ENCODE results near the gene FCHSD2. TPM values are rescaled to one million over a fixed set of nuclear protein-coding genes. Genes with fewer than 3 reads are reported as not detected.
A peak's percentile ranks its signal among the peaks of the same experiment; 100 is the strongest.

FCHSD2 gene
- total and polyA plus RNA-seq, 2 of the 13 experiments (the other 11 are each of a cell fraction or from before 2014, with no cell fraction given): 20.5 to 24.8 TPM

GRCh38 chr11:72901374-72901773 lies 240.7 kb downstream of the FCHSD2 start (continued):
- TF ChIP-seq, protein P1, sequence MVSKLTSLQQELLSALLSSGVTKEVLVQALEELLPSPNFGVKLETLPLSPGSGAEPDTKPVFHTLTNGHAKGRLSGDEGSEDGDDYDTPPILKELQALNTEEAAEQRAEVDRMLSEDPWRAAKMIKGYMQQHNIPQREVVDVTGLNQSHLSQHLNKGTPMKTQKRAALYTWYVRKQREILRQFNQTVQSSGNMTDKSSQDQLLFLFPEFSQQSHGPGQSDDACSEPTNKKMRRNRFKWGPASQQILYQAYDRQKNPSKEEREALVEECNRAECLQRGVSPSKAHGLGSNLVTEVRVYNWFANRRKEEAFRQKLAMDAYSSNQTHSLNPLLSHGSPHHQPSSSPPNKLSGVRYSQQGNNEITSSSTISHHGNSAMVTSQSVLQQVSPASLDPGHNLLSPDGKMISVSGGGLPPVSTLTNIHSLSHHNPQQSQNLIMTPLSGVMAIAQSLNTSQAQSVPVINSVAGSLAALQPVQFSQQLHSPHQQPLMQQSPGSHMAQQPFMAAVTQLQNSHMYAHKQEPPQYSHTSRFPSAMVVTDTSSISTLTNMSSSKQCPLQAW (CRISPR knock-in tag; IDR thresholded peaks at IDR 0.05): no peak
- TF ChIP-seq, protein P2, sequence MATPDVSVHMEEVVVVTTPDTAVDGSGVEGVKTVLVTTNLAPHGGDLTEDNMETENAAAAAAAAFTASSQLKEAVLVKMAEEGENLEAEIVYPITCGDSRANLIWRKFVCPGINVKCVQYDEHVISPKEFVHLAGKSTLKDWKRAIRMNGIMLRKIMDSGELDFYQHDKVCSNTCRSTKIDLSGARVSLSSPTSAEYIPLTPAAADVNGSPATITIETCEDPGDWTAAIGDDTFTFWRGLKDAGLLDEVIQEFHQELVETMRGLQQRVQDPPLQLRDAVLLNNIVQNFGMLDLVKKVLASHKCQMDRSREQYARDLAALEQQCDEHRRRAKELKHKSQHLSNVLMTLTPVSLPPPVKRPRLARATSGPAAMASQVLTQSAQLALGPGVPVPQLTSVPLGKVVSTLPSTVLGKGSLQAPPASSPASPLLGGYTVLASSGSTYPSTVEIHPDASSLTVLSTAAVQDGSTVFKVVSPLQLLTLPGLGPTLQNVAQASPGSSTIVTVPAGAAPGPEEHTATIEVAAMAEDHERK (CRISPR knock-in tag; IDR thresholded peaks at IDR 0.05; ENCODE audit: low read depth): no peak

GRCh38 chr11:72900013-72900412 lies 242.1 kb downstream of the FCHSD2 start:
- ATAC-seq (no peak), FAIRE-seq (no peak), DNase-seq (ENCODE audit: low spot score) (no peak)
- 98% methylated on average over 2 of the region's 2 CpGs for WGBS (ENCODE audit: low lambda C conversion rate)
- CTCF ChIA-PET (ENCODE audit: low intra/inter-chr PET ratio, low total read pairs): no interaction called here
- intact Hi-C loops (cut with micrococcal nuclease; ENCODE audit: unreplicated experiment) (no loop called here), in situ Hi-C loops (cut with HindIII; ENCODE audit: extremely low pct_ligation_motif_present, low pct_unique_long_range_greater_than_20kb) (no loop called here)
- no TSS peak for BruUV-seq (replicated peaks)
- H3K4me3 ChIP-seq (replicated peaks in 1 of 3; ENCODE audit: insufficient read depth in 1 of 3, low read depth in 2 of 3, low read length in 3 of 3): no peak overlapping the region
- H3K79me2 ChIP-seq (ENCODE audit: insufficient read depth, low read length): no peaks in the 10 kb centered on the region
- peak; percentile 19 for TF ChIP-seq RBM22 (optimal IDR thresholded peaks at IDR 0.05; ENCODE audit: low read length)
- TF ChIP-seq TGIF2 (CRISPR knock-in tag; IDR thresholded peaks at IDR 0.05): no peak
- H4K20me1 ChIP-seq (ENCODE audit: insufficient read depth, low read length): no peaks in the 10 kb centered on the region
- no peaks in the 10 kb centered on the region for H3K9me3 ChIP-seq (ENCODE audit: low read length)
- H2AFZ ChIP-seq (ENCODE audit: low read length): no peak overlapping the region
- peaks cover 13% of the 10 kb centered on the region for H3K4me1 ChIP-seq (ENCODE audit: insufficient read depth, low read length)
- no peak overlapping the region for H3K27ac ChIP-seq (ENCODE audit: extremely low read length, insufficient read depth, low read length)
- no peaks in the 10 kb centered on the region for H3K27me3 ChIP-seq (ENCODE audit: control insufficient read depth in 1 of 2, insufficient read depth in 2 of 2, low read length in 2 of 2)
- no peak overlapping the region for H3K9ac ChIP-seq (ENCODE audit: insufficient read depth, low read depth, low read length)
- peaks cover 5 to 30% of the 10 kb centered on the region in 2 experiments; a peak in 4 of 5 replicates for H3K36me3 ChIP-seq (replicated peaks in 1 of 2; ENCODE audit: control insufficient read depth in 1 of 2, insufficient read depth in 2 of 2, low read length in 2 of 2)
- H3K4me2 ChIP-seq (ENCODE audit: low read depth, low read length): no peak overlapping the region
- POLR2A ChIA-PET: no interaction called here
